GM12801 (cell line): Measurements from ENCODE around the gene CCDC174.

ENCODE experiments used
- CTCF ChIP-seq: IDR thresholded peaks from one replicate; pipeline ENCODE4 v1.5.1; 2011; ENCODE audit warnings: control low read depth; ENCODE audit not compliant: insufficient read length; ENCODE audit errors: extremely low read depth

CCDC174 gene

GRCh38 chr3:14684447-14684846 is 32.9 kb downstream of the CCDC174 start:
- no peak for TF ChIP-seq CTCF

GRCh38 chr3:14685179-14685578 is 33.6 kb downstream of the CCDC174 start:
- no peak for TF ChIP-seq CTCF

GRCh38 chr3:14687360-14687759 is 35.8 kb downstream of the CCDC174 start:
- no peak for TF ChIP-seq CTCF

- TF ChIP-seq CTCF, result no peak
Observed at GRCh38 chr3:14688525-14688924, 37.0 kb downstream of the CCDC174 start.

- no peak for TF ChIP-seq CTCF
Observed at GRCh38 chr3:14689247-14689980, 37.9 kb downstream of the CCDC174 start.

- TF ChIP-seq CTCF, result no peak
Observed at GRCh38 chr3:14691239-14691638, 39.7 kb downstream of the CCDC174 start.

- no peak for TF ChIP-seq CTCF
Observed at GRCh38 chr3:14691719-14692118, 40.2 kb downstream of the CCDC174 start.
